K562 (cell line): ENCODE measurements around the gene CHN1. TPM values are rescaled to one million over a fixed set of nuclear protein-coding genes. Genes with fewer than 3 reads are reported as not detected.

Source experiments
- ATAC-seq: fragments of 200-7000 bp; cut with Tn5 transposase; 3 replicates; pipeline ENCODE4 v1.9.1; 2020; ENCODE audit warnings: moderate library complexity
- BruUV-seq: library from RNA; stranded (reverse); fragments of 400-500 nt; replicated peaks from 2 replicates; lab custom pipeline; 2021; lab: Mats Ljungman, UMichigan
- CTCF ChIA-PET: fragments of 300-600 bp; formaldehyde crosslinking; extraction: SDS; loops from one replicate; lab custom pipeline; 2021; ENCODE audit warnings: low intra/inter-chr PET ratio; lab: Yijun Ruan, JAX
- POLR2A ChIA-PET: fragments of 300-600, 350-650 bp; sonication (Branson Sonifier 250); formaldehyde crosslinking; extraction: SDS; loops from one replicate; lab custom pipeline; 2021; ENCODE audit warnings: antibody characterized with exemption, inconsistent platforms; lab: Yijun Ruan, JAX
- DNase-seq, 4 experiments: peaks; one replicate each; pipeline versions ENCODE4 v3.0.0 to v3.0.0-alpha.2; 2011 to 2018; ENCODE audit warnings: low spot score in 3 of 4, mixed read lengths in 3 of 4; ENCODE audit errors: extremely low read depth in 1 of 4
- FAIRE-seq: peaks from 2 replicates; lab custom pipeline; 2011; peaks lifted over from hg19 to GRCh38; lab: Jason Lieb, UNC
- H2AFZ ChIP-seq: 2 replicates; pipeline ENCODE4 v1.6.0; 2011; ENCODE audit warnings: low read depth, low read length, control low read depth, inconsistent platforms
- H3K27ac ChIP-seq: fragments of 200-600 bp; 3 replicates; pipeline ENCODE4 v1.8.0; 2011; ENCODE audit warnings: low read depth, mild to moderate bottlenecking, control low read depth, inconsistent platforms, low read length, moderate library complexity, mixed read lengths; ENCODE audit errors: extremely low read depth
- H3K27me3 ChIP-seq, 2 experiments: fragments of 300-600 bp in 1 of 2; 2 replicates in 1 of 2; 3 replicates in 1 of 2; pipeline versions ENCODE4 v1.6.0 to v1.8.0; 2011; ENCODE audit warnings: inconsistent platforms in 2 of 2, low read length in 2 of 2, mild to moderate bottlenecking in 1 of 2, mixed read lengths in 1 of 2, moderate library complexity in 1 of 2; ENCODE audit not compliant: control insufficient read depth in 2 of 2, insufficient read depth in 2 of 2
- H3K36me3 ChIP-seq: fragments of 300-600 bp; 3 replicates; pipeline ENCODE4 v1.8.0; 2011; ENCODE audit warnings: mild to moderate bottlenecking, low read length, inconsistent platforms; ENCODE audit not compliant: control insufficient read depth, insufficient read depth
- H3K4me1 ChIP-seq, 2 experiments: fragments of 200-600 bp in 1 of 2; replicated peaks in 1 of 2; 2 replicates in 1 of 2; 3 replicates in 1 of 2; pipeline versions ENCODE4 v1.5.1 to v1.8.0; 2011; ENCODE audit warnings: inconsistent platforms in 2 of 2, low read length in 2 of 2, mild to moderate bottlenecking in 1 of 2, mixed read lengths in 1 of 2, moderate library complexity in 1 of 2; ENCODE audit not compliant: control insufficient read depth in 2 of 2, insufficient read depth in 2 of 2
- H3K4me2 ChIP-seq: 2 replicates; pipeline ENCODE4 v1.6.1; 2011; ENCODE audit warnings: low read length, control low read depth, inconsistent platforms, mixed read lengths; ENCODE audit not compliant: insufficient read depth
- H3K4me3 ChIP-seq: fragments of 200-600 bp; sonication (generic), shearing (Covaris generic); 2 replicates; pipeline ENCODE4 v1.5.1; 2016; ENCODE audit warnings: control low read depth, inconsistent platforms
- H3K79me2 ChIP-seq: fragments of 200-600 bp; 3 replicates; pipeline ENCODE4 v1.8.0; 2011; ENCODE audit warnings: low read length, inconsistent platforms; ENCODE audit not compliant: control insufficient read depth, insufficient read depth
- H3K9ac ChIP-seq, 2 experiments: 2 replicates each; pipeline versions ENCODE4 v1.6.0 to v1.6.1; 2011; ENCODE audit warnings: low read depth in 2 of 2, low read length in 2 of 2, control low read depth in 1 of 2, inconsistent platforms in 1 of 2, mild to moderate bottlenecking in 1 of 2, mixed read lengths in 1 of 2; ENCODE audit not compliant: insufficient read depth in 1 of 2
- H3K9me1 ChIP-seq: one replicate; pipeline ENCODE4 v1.6.0; 2011; ENCODE audit warnings: inconsistent platforms, mild to moderate bottlenecking, low read length, moderate library complexity; ENCODE audit not compliant: control insufficient read depth, insufficient read depth
- H3K9me3 ChIP-seq: replicated peaks from 2 replicates; pipeline ENCODE4 v1.5.1; 2011; ENCODE audit warnings: low read depth, low read length, inconsistent platforms; ENCODE audit not compliant: control insufficient read depth, insufficient read depth
- H4K20me1 ChIP-seq: replicated peaks from 2 replicates; pipeline ENCODE4 v1.6.1; 2011; ENCODE audit warnings: low read length, inconsistent platforms, mixed read lengths; ENCODE audit not compliant: control insufficient read depth, insufficient read depth
- NR2F6 ChIP-seq: fragments of 450-650 bp; formaldehyde crosslinking; IDR thresholded peaks from 2 replicates; pipeline ENCODE4 v1.4.0; 2020; ENCODE audit warnings: mild to moderate bottlenecking
- WGBS: fragments of 100-300 bp; shearing (Covaris generic); methylation state at CpG from one replicate; pipeline ENCODE4 v1.1.6; 2016; ENCODE audit warnings: low coverage, mixed read lengths; ENCODE audit not compliant: insufficient coverage; ENCODE audit errors: missing lambda C conversion rate; 5-methylcytosine and 5-hydroxymethylcytosine counted together
- in situ Hi-C: fragments of 300-500 bp; cut with MboI; formaldehyde crosslinking; loops from 4 replicates; pipeline ENCODE4 v1.15.0; 2018; ENCODE audit warnings: inconsistent platforms, mixed read lengths
- intact Hi-C: fragments of 100-400 bp; cut with micrococcal nuclease; formaldehyde crosslinking; loops from 2 replicates; pipeline ENCODE4 v1.14.2; 2022
- polyA plus RNA-seq, 8 experiments: library from polyadenylated mRNA; depleted of rRNA in 4 of 8; stranded (reverse) in 5 of 8; unstranded in 3 of 8; fragments of >200 nt; fragmentation: Nextera tagmentation in 2 of 8; fragmentation: Illumina TruSeq in 1 of 8; extraction: Ambion mirVana in 2 of 8; extraction: Trizol in 1 of 8; gene quantifications; 2 replicates each; pipeline versions ENCODE4 v1.2.1 to v1.2.3, GENCODE V29; 2011 to 2014; ENCODE audit warnings: inconsistent platforms in 1 of 8, missing spikeins in 1 of 8
- total RNA-seq, 7 experiments: library from RNA; depleted of rRNA in 6 of 7; stranded (reverse); fragments of >200 nt in 6 of 7; fragmentation: Illumina TruSeq in 2 of 7; extraction: Trizol in 2 of 7; gene quantifications; 2 replicates each; pipeline versions ENCODE4 v1.2.1 to v1.2.3, GENCODE V29; 2011 to 2021; ENCODE audit warnings: low replicate concordance in 1 of 7
- TF ChIP-seq, protein P1 (sequence below): fragments of 250-450 bp; sonication (Bioruptor Pico); IDR thresholded peaks from 2 replicates; pipeline ENCODE4 v1.4.0; 2020; ENCODE audit warnings: mild to moderate bottlenecking, moderate library complexity
- TF ChIP-seq, protein P2 (sequence below), 2 experiments: IDR thresholded peaks; 2 replicates each; pipeline ENCODE4 v1.6.1; 2011; ENCODE audit warnings: borderline replicate concordance in 1 of 2, control low read depth in 1 of 2, low read depth in 1 of 2, low read length in 1 of 2, mild to moderate bottlenecking in 1 of 2, mixed read lengths in 1 of 2, moderate library complexity in 1 of 2; ENCODE audit not compliant: insufficient read depth in 1 of 2, insufficient read length in 1 of 2, poor library complexity in 1 of 2, severe bottlenecking in 1 of 2; ENCODE audit errors: extremely low read depth in 1 of 2

Gene CHN1
- total and polyA plus RNA-seq, 9 of the 15 experiments (the other 6 are each of a cell fraction or from before 2014, with no cell fraction given): 0.17 to 2.0 (median 0.87) TPM

DNA sequence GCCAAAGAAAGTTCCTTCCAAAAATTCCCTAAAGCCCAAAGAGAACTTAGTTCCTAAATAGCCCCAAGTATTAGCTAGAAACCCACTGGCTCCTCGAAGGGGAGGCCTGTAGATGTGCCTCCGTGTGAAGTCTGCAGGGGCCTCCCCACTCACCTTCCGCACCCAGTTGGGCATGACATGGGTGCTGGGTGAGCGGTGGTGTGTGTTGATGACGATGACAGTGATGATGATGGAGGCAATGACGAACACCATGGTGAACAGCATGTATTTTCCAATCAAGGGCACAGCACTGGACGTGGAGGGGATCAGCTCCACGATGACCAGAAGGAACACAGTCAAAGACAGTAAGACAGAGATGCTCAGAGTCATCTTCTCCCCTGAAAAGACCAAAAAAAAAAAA lies 255.4 kb downstream of the CHN1 start:
- no peak overlapping the region for H3K4me2 ChIP-seq
- H3K4me3 ChIP-seq: no peak overlapping the region
- TF ChIP-seq, protein P1, sequence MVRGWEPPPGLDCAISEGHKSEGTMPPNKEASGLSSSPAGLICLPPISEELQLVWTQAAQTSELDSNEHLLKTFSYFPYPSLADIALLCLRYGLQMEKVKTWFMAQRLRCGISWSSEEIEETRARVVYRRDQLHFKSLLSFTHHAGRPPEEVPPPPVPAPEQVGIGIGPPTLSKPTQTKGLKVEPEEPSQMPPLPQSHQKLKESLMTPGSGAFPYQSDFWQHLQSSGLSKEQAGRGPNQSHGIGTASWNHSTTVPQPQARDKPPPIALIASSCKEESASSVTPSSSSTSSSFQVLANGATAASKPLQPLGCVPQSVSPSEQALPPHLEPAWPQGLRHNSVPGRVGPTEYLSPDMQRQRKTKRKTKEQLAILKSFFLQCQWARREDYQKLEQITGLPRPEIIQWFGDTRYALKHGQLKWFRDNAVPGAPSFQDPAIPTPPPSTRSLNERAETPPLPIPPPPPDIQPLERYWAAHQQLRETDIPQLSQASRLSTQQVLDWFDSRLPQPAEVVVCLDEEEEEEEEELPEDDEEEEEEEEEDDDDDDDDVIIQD (CRISPR knock-in tag): no peak
- TF ChIP-seq, protein P2, sequence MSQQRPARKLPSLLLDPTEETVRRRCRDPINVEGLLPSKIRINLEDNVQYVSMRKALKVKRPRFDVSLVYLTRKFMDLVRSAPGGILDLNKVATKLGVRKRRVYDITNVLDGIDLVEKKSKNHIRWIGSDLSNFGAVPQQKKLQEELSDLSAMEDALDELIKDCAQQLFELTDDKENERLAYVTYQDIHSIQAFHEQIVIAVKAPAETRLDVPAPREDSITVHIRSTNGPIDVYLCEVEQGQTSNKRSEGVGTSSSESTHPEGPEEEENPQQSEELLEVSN (IDR thresholded peaks at IDR 0.05; ENCODE audit: borderline replicate concordance in 1 of 2, extremely low read depth in 1 of 2, insufficient read depth in 1 of 2, insufficient read length in 1 of 2, low read depth in 1 of 2, low read length in 1 of 2, poor library complexity in 1 of 2, severe bottlenecking in 1 of 2): no peak
- TF ChIP-seq NR2F6: no peak
- WGBS: 6% methylated on average over 8 of the region's 8 CpGs
- no peaks in the 10 kb centered on the region for H3K9me3 ChIP-seq
- H3K9me1 ChIP-seq: no peaks in the 10 kb centered on the region
- H2AFZ ChIP-seq: no peak overlapping the region
- CTCF ChIA-PET: interaction anchor here (0.6 kb wide), 1 partner anchor 1331 kb away, joined by 4 read pairs; no protein-coding TSS in a partner anchor
- no TSS peak for BruUV-seq
- in situ Hi-C loops: no loop called here
- H3K9ac ChIP-seq: no peak overlapping the region
- intact Hi-C loops: loop anchor here (2.0 to 5.0 kb wide), 2 partner anchors 235 to 1348 kb away; partner anchors contain the start of gene HOXD12
- FAIRE-seq (no peak), DNase-seq (no peak), ATAC-seq (no peak)
- H3K27me3 ChIP-seq: peaks cover 11 to 40% of the 10 kb centered on the region in 2 experiments
- H3K79me2 ChIP-seq: no peaks in the 10 kb centered on the region
- POLR2A ChIA-PET: interaction anchor here (0.6 kb wide), 1 partner anchor 883 kb away, joined by 3 read pairs; no protein-coding TSS in a partner anchor
- no peaks in the 10 kb centered on the region for H3K36me3 ChIP-seq
- no peaks in the 10 kb centered on the region for H3K4me1 ChIP-seq
- no peaks in the 10 kb centered on the region for H4K20me1 ChIP-seq
- H3K27ac ChIP-seq: no peak overlapping the region
